Peyer's patch (tissue), 4 donors: ENCODE results near the gene PAGE1.

Experiments used
- CTCF ChIP-seq, 6 experiments: fragments of 450-650 bp in 4 of 6; fragments of 200-600 bp in 2 of 6; sonication (generic) in 1 of 6; IDR thresholded peaks; one replicate each; pipeline ENCODE4 v1.5.1; 2017 to 2019; ENCODE audit warnings: antibody characterized with exemption in 6 of 6, mild to moderate bottlenecking in 3 of 6, moderate library complexity in 1 of 6
- POLR2A ChIP-seq, 2 donors: fragments of 450-650 bp; IDR thresholded peaks; one replicate each; pipeline ENCODE4 v1.5.1; 2017; ENCODE audit warnings: antibody characterized with exemption in 2 of 2, mild to moderate bottlenecking in 2 of 2, moderate library complexity in 2 of 2

GRCh38 chrX:49644991-49645637, 50.7 kb downstream of the PAGE1 start:
- TF ChIP-seq POLR2A (IDR thresholded peaks at IDR 0.05) (no peak), CTCF (IDR thresholded peaks at IDR 0.05) (no peak)
